ENCODE measurements around the gene FBXO44. TPM values are rescaled to one million over a fixed set of nuclear protein-coding genes. Genes with fewer than 3 reads are reported as not detected.
A peak's percentile ranks its signal among the peaks of the same experiment; 100 is the strongest.

FBXO44 gene
- total RNA-seq, 6 donors from 2014 or later = 14.7 to 114 (median 18.0) TPM

- 80 to 86% methylated on average over 4 of the region's 4 CpGs for WGBS, 2 donors
- no peak for DNase-seq
- Histone ChIP-seq H3K4me3 (no peak overlapping the region), H3K4me1 (peaks cover 15 to 22% (median 18%) of the 10 kb centered on the region in 4 donors), H3K9me3 (no peaks in the 10 kb centered on the region), H3K36me3 (peaks cover 0 to 13% (median 2%) of the 10 kb centered on the region in 4 donors), H3K27ac (no peak overlapping the region), H3K27me3 (no peaks in the 10 kb centered on the region)
- ATAC-seq (ENCODE audit: low FRiP score in 2 of 2) = no peak
- TF ChIP-seq CTCF (IDR thresholded peaks at IDR 0.05) (no peak), EP300 (IDR thresholded peaks at IDR 0.05) (no peak), POLR2AphosphoS5 (IDR thresholded peaks at IDR 0.05) (no peak), POLR2A (IDR thresholded peaks at IDR 0.05) (no peak)
Measured at GRCh38 chr1:11659748-11660147, 5.1 kb downstream of the FBXO44 start.

- H3K36me3 ChIP-seq = peaks cover 0 to 13% (median 2%) of the 10 kb centered on the region in 4 donors
- WGBS, 2 donors = 97% methylated on average over 10 to 17 of the region's 17 CpGs
- ATAC-seq (ENCODE audit: low FRiP score in 2 of 2) (no peak), DNase-seq (peak in 1 of 2 donors; percentile 53)
- no peaks in the 10 kb centered on the region for H3K27me3 ChIP-seq
- H3K4me1 ChIP-seq = peaks cover 4 to 15% (median 8%) of the 10 kb centered on the region in 4 donors
- TF ChIP-seq EP300 (IDR thresholded peaks at IDR 0.05) = no peak
- no peak for TF ChIP-seq CTCF (IDR thresholded peaks at IDR 0.05)
- TF ChIP-seq POLR2A (IDR thresholded peaks at IDR 0.05) = no peak
- TF ChIP-seq POLR2AphosphoS5 (IDR thresholded peaks at IDR 0.05) = no peak
- no peak overlapping the region for H3K4me3 ChIP-seq
- H3K9me3 ChIP-seq = no peaks in the 10 kb centered on the region
- H3K27ac ChIP-seq = no peak overlapping the region
Measured at GRCh38 chr1:11661103-11661502, 6.4 kb downstream of the FBXO44 start.

GRCh38 chr1:11664336-11665065, 9.8 kb downstream of the FBXO44 start:
- Histone ChIP-seq H3K27me3 (no peaks in the 10 kb centered on the region), H3K36me3 (peaks cover 0 to 20% (median 3%) of the 10 kb centered on the region in 4 donors), H3K9me3 (no peaks in the 10 kb centered on the region), H3K4me1 (peaks cover 4 to 15% (median 8%) of the 10 kb centered on the region in 4 donors), H3K27ac (peak overlapping the region; percentile 84 to 96 (median 85)), H3K4me3 (peak overlapping the region; percentile 19 to 86 (median 80))
- 0 to 7% methylated on average over 6 to 21 of the region's 66 CpGs for WGBS, 2 donors
- peak; percentile 56 to 59 for ATAC-seq (ENCODE audit: low FRiP score in 2 of 2)
- peak in 1 of 2 donors; percentile 37 for DNase-seq
- TF ChIP-seq POLR2A (IDR thresholded peaks at IDR 0.05) (no peak), EP300 (IDR thresholded peaks at IDR 0.05) (no peak), CTCF (IDR thresholded peaks at IDR 0.05) (no peak), POLR2AphosphoS5 (IDR thresholded peaks at IDR 0.05) (no peak)

- TF ChIP-seq CTCF (IDR thresholded peaks at IDR 0.05) (no peak), POLR2AphosphoS5 (IDR thresholded peaks at IDR 0.05) (no peak), POLR2A (IDR thresholded peaks at IDR 0.05) (no peak), EP300 (IDR thresholded peaks at IDR 0.05) (no peak)
- ATAC-seq (ENCODE audit: low FRiP score in 2 of 2) = no peak
- no peaks in the 10 kb centered on the region for H3K9me3 ChIP-seq
Measured at GRCh38 chr1:11668516-11668915, 13.8 kb downstream of the FBXO44 start.

More at GRCh38 chr1:11668516-11668915, 13.8 kb downstream of the FBXO44 start:
- H3K4me1 ChIP-seq = peaks cover 16 to 23% (median 19%) of the 10 kb centered on the region in 4 donors
- H3K4me3 ChIP-seq = no peak overlapping the region
- DNase-seq = no peak
- no peak overlapping the region for H3K27ac ChIP-seq
- WGBS, 2 donors = 90 to 100% methylated on average over 1 to 14 of the region's 14 CpGs
- H3K36me3 ChIP-seq = peaks cover 0 to 35% (median 21%) of the 10 kb centered on the region in 4 donors
- H3K27me3 ChIP-seq = no peaks in the 10 kb centered on the region

All from upper lobe of left lung (tissue), 6 donors.